ENCODE measurements around the gene GP1BB.

DNA sequence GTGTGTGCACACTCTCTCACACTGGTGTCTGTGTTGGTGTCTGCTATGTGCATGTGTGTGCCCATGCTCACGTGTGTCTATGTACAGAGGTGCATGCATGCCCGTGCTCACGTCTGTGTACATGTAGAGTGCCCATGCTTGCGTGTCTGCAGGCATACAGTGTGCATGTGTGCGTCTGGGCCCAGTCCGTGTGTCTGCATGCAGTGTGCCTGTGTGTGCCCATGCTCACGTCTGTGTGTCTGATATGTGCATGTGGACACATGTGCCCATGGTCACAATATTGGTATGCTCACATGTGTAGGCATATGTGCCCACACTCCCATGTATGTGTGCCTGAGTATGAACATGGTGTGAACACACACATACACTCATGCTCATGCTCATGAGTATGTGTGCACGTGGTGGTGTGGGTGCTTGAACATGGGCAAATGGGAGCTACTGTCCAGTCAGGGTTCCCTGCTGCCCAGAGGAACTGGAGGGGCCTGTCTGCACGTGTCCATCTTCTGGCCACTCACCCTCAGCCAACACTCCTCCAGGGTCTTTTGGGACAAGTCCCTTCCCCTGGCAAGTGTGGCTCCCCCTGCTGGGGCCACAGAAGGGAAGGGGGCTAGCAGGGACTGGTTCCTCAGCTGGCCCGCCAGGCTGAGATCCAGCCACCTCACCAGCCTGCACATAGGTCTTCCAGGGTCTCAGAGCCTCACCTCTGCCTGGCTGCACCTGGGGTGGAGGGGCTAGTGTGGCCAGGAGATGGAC, 29.9 kb downstream of the GP1BB start:
- TF ChIP-seq EP300 (IDR thresholded peaks at IDR 0.05; ENCODE audit: borderline replicate concordance): no peak
- TF ChIP-seq, protein P1, sequence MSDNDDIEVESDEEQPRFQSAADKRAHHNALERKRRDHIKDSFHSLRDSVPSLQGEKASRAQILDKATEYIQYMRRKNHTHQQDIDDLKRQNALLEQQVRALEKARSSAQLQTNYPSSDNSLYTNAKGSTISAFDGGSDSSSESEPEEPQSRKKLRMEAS (IDR thresholded peaks at IDR 0.05): no peak
- TF ChIP-seq YY1 (IDR thresholded peaks at IDR 0.05; ENCODE audit: low read depth): no peak
- TF ChIP-seq REST (IDR thresholded peaks at IDR 0.05; ENCODE audit: low read depth): no peak
- TF ChIP-seq FOXM1 (IDR thresholded peaks at IDR 0.05; ENCODE audit: borderline replicate concordance, low read depth): no peak
- TF ChIP-seq RAD21 (IDR thresholded peaks at IDR 0.05; ENCODE audit: low read depth): no peak
- no peak for TF ChIP-seq TCF12 (IDR thresholded peaks at IDR 0.05; ENCODE audit: low read depth)
- TF ChIP-seq EGR1 (IDR thresholded peaks at IDR 0.05): no peak
- no peak for TF ChIP-seq TAF1 (IDR thresholded peaks at IDR 0.05; ENCODE audit: low read depth)
- no peak for TF ChIP-seq CREB1 (IDR thresholded peaks at IDR 0.05; ENCODE audit: low read depth)
